Activated CD8-positive, alpha-beta memory T cell treated with anti-CD3 and anti-CD28 coated beads for 24 hours (primary cell): ENCODE measurements around the gene ZBED6.
"Not testable (repeated sequence)": the region's sequence is repeated elsewhere in the genome, so short reads cannot be mapped to it uniquely, and the experiment has no call there.

ENCODE experiments used
- DNase-seq: peaks from one replicate; pipeline ENCODE4 v3.0.0-alpha.2; 2020

ZBED6 gene, protein sequence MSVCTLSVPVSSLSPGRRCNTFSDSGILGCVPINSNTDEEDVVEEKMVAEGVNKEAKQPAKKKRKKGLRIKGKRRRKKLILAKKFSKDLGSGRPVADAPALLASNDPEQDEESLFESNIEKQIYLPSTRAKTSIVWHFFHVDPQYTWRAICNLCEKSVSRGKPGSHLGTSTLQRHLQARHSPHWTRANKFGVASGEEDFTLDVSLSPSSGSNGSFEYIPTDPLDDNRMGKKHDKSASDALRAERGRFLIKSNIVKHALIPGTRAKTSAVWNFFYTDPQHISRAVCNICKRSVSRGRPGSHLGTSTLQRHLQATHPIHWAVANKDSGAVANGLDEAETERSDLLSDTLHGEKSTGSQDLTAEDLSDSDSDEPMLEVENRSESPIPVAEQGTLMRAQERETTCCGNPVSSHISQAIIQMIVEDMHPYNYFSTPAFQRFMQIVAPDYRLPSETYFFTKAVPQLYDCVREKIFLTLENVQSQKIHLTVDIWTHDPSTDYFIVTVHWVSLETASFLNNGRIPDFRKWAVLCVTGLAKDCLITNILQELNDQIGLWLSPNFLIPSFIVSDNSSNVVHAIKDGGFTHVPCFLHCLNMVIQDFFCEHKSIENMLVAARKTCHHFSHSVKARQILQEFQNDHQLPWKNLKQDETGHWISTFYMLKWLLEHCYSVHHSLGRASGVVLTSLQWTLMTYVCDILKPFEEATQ (N-terminal part only)

DNA sequence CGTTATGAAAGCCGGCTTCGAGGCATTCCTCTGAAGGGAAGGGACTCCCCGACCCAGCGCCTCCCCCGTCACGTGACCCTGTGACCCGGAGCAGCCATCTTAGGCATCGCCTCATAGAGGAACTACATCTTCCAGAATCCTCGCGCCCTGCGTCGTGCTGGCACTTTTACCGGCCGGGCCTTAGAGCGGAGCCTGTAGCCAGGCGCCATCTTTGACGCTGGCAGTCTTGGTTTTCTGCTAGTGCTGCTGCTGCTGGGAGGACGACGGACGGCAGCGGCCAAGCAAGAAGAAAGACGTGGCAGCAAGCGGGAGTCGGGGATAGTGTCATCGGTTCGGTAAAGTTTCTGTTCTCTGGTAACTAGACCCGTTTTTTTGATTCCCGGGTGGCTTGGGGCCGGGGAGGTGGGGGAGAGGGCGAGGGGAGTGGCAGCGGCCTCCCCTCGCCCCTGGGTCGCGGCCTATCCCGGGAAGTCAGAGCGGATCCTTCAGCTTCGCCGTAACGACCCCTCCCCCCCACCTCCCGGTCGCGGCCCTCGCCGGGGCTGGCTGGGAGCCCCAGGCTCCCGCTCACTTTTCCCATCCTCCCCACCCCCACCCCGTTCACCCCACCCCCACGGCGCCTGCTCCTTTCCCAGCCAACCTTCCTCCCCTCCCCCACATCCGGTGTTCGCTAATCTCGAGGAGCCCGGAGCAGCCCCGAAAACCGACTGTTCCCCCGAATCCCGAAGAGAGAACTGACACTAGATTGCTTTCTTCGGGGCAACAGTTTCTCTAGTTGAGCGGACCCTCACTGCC lies at the start of gene ZBED6, which contains the start of gene ZC3H11A:
Gene ZBED6 (plus strand): TSS at position 183 of the 795 bp plus-strand sequence. CDS start 1,900 bp downstream, outside the sequence.
Gene ZC3H11A (plus strand): TSS at position 183 of the 795 bp plus-strand sequence. CDS start 21,448 bp downstream, outside the sequence.
- peak; percentile 96 for DNase-seq

DNA sequence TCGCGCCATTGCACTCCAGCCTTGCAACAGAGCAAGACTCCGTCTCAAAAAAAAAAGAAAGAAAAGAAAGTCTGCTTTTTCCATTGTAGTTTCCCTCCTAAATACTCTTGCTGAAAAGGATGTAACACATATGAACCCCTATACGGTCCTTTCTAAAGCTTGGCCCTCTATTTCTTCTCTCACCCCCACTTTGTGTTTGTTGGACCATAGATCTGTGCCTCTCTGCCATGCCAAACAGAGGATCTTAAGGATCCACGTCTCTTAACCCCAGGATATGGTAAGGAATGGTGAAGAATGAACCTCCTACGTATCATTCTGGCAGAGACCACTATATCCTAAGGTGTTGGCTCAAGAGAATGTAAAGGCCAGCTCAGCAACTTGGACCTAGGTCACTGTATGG lies 49.1 kb upstream of the ZBED6 start:
- no peak for DNase-seq

DNA sequence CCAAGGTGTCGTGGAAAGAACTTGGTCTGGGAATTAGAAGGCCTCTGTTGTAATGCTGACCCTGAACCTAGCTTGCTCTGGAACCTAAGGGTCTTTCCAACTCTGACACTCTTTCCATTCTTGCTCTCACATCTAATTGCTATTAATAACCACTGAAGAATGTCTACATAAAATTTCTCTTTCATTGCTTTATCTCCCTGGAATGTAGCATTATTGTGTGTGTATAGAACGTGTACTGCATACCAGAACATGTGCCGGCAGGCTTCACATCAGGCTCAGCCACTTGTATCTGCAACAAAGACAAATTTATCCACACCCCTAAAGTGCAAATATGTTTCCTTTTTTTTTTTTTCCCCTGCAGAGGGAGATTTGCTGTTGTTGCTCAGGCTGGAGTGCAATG lies 44.4 kb upstream of the ZBED6 start:
- no peak for DNase-seq

DNA sequence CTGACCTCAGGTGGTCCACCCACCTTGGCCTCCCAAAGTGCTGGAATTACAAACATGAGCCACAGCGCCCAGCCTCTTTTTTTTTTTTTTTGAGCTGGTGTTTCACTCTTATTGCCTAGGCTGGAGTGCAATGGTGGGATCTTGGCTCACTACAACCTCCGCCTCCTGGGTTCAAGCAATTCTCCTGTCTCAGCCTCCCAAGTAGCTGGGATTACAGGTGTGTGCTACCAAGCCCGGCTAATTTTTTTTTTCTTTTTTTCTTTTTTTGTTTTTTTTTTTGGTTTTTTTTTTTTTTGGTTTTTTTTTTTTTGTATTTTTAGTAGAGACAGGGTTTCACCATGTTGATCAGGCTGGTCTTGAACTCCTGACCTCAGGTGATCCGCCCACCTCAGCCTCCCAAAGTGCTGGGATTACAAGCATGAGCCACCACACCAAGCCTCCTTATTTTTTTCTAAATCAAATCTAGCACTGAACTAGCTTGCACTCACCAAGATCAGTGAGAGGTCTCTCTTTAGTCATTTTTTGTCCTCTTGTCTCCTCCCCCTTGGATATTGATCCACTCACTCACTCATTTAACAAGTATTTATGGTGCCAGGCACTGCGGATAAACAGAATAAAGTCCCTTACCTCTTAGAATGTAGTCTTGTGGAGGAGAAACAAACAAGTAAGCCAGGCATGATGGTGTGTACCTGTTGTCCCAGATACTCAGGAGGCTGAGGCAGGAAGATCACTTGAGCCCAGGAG lies 43.6 kb upstream of the ZBED6 start:
- not testable (repeated sequence) for DNase-seq

DNA sequence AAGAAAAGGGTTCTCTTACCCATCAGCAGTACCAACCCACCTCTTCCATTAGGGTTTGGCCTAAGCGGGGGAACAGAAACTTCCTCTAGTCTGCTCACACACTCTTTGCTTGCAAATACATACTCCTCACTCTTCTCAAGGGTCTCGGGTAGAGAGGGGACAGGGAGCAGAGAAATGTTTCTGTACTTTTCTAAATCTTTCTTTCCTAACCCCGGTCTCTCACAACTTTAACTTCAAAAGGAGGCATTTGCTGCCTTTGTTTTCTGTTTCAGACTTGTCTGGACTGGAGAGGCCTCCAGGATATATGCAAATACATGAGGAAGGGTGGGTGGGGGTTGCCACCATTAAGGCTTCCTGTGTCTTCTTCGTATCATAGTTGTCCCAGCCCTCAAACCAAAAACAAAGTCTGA lies 41.0 kb upstream of the ZBED6 start:
- DNase-seq, result no peak

DNA sequence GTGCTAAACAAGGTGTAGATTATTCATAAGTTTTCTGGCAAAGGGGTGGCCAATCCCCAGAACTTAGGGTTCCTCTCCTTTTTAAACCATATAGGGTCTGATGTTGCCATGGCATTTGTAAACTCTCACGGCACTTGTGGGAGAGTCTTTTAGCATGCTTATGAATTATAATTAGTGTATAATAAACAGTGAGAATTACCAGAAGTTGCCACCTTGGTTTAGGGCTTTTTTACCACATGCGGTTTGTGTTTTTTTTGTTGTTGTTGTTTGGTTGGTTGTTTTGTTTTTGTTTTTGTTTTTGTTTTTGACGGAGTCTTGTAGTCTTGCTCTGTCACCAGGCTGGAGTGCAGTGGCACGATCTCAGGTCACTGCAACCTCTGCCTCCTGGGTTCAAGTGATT lies 39.4 kb upstream of the ZBED6 start:
- no peak for DNase-seq

DNA sequence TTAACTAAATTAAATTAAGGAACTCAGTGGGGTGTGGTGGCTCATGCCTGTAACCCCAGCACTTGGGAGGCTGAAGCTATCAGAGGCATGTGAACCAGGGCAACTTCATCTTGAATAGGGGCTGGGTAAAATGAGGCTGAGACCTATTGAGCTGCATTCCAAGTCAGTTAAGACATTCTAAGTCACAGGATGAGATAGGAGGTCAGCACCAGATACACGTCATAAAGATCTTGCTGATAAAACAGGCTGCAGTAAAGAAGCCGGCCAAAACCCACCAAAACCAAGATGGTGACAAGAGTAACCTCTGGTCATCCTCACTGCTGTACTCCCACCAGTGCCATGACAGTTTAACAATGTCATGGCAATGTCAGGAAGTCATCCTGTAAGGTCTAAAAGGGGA lies 36.7 kb upstream of the ZBED6 start:
- DNase-seq, result not testable (repeated sequence)

DNA sequence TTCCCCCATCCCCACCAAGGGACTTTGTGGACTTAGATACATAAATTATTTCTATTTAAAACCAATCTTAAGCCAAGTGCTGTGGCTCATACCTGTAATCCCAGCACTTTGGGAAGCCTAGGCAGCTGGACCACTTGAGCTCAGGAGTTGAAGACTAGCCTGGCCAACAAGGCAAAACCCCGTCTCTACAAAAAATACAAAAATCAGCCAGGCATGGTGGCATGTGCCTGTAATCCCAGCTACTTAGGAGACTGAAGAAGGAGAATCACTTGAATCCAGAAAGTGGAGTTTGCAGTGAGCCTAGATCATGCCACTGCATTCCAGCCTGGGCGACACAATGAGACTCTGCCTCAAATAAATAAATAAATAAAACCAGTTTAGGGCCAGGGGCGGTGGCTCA lies 34.9 kb upstream of the ZBED6 start:
- no peak for DNase-seq

DNA sequence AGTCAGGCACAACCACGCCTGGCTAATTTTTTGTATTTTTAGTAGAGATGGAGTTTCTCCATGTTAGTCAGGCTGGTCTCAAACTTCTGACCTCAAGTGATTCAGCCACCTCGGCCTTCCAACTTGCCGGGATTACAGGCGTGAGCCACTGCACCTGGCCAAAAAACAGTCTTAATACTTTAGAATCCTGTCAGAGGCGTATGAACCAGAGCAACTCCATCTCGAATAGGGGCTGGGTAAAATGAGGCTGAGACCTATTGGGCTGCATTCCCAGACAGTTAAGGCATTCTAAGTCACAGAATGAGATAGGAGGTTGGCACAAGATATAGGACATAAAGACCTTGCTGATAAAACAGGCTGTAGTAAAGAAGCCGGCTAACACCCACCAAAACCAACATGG lies 33.5 kb upstream of the ZBED6 start:
- not testable (repeated sequence) for DNase-seq

DNA sequence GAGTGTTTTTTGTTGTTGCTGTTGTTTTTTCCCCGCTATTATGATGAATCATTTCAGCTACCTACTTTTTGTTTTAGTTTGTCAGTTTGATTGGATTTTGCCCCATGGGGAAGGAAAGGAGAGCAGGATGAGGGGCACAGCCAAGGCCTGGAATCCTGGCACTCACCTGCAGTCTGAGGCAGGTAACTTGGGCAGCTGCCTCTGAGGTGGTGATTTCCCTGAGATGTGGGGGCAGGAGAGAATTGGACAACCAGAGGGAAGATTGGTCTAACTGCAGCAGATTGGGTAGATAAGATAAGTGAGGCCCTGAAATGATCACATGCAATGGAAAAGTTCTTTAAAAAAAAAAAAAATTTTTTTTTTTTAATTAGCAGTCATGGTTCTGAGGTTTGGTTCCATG lies 31.9 kb upstream of the ZBED6 start:
- DNase-seq, result no peak

DNA sequence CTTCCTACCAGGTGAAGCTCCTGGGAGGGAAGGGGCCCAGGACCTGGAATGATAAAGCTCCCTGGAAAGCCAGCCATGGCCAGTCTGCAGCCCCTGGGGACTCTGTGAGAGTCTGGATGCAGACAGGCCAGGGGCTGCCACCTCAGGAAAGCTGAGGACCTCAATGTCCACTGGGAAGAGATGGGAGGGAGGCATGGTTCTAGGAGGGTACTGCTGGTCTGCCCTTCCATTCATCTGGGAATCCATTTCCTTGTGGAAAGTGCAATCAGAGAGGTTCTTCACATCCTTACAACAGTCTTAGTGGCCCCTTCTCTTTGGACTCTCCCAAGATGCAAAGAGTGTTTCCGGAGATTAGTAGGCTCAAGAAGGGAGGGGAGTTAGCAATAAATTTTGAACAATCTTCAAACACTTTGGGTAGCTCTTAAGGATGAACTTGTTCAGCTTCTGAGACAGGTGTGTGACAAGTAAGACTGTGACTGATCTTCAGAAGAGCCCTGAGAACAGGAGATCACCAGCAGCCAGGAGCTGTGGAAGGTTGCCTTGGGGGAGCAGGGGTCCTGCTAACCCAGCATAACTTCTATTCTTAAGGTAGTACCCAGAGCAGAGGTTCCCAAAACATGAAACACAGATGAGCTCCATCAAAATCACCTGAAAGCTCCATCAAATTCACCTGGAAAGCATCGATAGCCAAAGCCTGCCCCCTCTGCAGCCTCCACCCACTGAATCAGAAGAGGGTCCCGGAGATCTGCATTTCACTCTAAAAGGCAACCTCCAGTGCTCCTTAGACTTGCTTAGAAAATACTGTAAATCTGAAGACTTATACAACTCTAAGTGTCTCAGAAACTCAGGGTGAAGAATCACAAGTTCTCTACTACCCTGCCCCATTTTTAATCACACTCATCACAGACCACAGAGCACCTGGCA lies 31.1 kb upstream of the ZBED6 start:
- peak; percentile 68 for DNase-seq

DNA sequence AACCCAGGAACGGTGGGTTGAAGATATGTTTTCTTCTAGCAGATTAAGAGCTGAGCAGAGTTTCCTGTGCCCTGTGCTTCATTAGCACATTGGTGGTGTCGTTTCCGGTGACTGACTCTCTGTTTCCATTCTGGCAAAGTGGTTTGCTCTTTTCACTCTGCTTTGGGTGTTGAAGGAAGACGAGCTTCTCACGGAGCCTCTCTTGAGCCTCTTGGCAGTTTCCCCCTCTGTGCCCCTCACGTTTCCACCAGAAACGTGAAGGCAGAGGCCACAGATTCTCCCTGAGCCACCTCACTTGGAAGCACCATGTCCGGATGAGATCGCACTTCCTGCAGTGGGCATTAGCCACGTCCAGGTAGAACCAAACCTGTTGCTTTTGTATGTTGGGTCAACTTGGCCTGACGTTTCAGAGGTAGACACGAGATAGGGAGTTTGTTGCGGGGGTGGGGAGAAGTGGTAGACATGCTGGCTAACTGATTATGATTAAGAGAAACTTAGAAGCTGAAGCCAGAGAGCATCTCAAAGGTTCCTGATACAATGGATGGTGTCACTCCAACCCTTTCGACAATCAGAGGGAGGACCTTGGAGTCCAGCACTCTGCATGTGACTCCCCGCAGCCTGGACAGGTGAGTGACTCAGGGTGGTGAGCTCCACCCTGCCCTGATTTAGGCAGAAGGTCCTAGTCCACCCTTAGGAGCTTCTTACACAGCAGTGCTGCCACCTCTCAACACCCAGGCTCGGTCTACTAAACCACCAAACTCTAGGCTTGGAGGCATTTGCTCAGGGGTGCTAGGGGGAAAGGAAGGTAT lies 30.2 kb upstream of the ZBED6 start, which contains the start of gene LAX1:
Gene LAX1 (plus strand): TSS at position 155 of the 809 bp plus-strand sequence. CDS start 383 bp downstream, at position 538.
- DNase-seq, result peak; percentile 90

DNA sequence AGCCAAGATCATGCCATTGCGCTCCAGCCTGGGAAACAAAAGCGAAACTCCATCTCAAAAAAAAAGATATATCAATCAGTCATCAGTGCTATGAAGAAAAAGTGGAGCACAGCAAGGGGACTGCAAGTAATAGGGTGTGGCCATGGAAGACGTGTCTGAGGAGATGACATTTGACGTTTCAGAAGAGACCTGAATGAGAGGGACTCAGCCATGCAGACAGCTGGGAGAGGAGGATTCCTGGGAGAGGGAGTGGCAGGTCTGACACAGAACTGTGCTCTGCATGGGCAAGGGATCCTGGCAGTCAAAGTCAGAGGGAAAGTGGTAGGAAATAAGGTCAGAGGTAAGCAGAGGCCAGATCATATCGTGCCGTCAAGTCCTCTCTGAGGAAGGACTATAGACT lies 27.2 kb upstream of the ZBED6 start:
- DNase-seq, result no peak

DNA sequence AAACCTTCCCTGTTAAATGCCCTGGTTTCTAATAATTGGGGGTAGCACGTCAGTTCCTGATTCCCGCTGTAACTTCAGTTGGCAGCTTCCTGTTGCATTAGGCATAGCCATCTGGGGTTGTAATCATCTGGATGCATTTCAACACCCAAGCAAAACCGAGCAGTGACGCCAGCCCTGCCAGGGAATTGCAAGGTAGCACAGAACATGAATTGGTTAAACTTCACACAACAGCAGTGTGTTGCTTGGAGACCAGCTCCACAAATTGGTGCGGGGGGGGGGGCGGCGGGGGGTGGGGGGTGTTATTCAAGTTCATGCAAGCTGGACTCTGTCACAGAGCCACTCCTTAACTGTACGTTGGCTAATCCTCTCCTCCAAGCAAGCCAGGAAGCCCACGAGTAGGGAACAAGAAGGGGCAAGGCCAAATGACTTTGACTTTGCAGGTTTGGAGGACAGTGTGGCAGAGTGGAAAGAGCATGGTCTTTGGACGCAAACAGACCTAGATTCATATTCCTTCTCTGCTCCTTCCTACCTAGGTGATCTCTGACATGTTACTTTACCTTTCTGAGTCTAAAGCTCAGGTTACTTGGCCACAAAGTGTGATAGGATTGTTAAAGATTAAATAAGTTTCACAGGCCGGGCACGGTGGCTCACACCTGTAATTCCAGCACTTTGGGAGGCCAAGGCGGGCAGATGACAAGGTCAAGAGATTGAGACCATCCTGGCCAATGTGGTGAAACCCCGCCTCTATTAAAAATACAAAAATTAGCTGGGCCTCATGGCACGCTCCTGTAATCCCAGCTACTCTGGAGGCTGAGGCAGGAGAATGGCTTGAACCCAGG lies 25.7 kb upstream of the ZBED6 start:
- no peak for DNase-seq

DNA sequence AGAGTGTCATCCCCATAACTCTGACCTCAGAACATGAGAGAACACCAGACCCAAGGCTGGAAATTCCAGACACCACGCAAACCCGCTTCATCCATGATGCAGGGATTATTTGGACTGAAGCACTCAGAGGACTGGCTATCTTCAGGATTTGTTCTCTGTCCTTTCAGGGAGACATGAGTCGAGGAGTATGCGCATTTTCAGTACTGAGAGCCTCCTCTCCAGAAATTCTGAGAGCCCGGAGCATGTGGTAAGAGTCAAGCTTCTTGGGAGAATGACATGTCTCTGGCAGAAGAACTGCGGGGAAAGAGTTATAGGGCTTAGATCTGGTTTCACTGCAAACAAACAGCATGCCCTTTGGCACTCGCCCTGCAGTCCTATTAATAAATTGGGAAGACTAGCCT lies 23.5 kb upstream of the ZBED6 start:
- DNase-seq, result no peak

DNA sequence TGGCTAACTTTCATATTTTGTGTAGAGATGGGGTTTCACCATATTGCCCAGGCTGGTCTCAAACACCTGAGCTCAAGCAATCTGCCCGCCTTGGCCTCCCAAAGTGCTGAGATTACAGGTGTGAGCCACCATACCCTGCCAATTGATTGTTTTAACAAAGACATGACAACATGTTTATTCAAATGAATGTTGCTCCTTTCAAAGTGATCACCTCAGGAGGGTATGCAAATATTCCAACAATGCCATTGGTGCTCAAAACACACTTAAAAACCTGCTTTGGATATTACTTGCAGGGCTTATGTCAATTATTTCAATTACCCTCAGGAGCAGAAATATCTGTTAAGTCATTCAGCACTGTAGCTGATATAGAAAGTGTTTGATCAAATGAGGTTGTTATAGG lies 22.6 kb upstream of the ZBED6 start:
- no peak for DNase-seq

DNA sequence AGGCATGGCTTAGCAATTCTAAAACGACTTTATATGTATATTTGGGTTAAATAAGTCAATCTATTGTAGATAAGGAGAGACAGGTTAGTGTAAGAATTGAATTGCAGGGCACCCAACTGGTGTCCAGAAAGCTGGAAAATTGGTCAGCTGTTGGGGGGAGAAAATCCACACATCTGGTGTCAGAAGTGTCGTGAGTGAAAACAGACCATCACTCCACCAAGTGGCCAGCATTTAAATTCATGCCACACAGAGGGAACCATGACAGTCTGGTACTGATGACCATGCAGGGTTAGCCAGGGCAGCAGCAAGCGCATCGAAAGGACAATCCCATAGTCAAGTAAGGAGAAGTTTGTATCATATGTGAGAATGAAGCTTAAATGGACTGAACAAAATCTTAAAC lies 18.8 kb upstream of the ZBED6 start:
- DNase-seq, result no peak

DNA sequence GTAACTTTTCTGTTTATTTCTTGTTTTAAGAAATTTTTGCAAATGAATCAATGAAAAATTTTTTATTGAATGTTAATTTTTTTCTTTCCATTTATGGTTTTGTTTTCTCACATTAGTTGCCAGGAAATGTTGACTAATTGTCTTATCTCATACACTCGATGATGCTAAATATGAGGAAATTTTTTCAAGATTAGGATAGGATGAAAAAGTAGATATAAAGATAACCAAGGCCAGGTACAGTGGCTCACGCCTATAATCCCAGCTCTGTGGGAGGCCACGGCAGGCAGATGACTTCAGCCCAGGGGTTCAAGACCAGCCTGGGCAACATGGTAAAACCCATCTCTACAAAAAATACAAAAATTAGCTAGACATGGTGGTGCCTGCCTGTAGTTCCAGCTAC lies 17.8 kb upstream of the ZBED6 start:
- no peak for DNase-seq

DNA sequence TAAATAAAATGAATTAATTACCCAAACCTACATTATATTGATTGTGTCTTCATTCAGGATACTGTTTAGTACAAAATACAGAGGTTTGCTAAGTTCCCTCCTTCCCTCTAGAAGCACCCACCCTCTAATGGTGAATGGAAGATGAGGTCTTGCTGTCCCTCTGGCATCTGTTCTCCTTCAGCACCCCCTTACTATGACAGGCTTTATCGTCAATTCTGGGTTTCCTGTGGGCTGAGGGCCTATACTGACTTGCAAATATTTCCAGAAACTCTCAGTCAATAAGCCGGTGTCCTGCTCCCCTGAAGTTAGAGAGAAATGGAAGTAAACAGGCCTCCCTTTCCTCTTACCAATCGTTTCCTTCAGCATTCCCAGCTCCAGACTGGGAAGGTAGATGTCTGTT lies 17.3 kb upstream of the ZBED6 start:
- DNase-seq, result no peak

DNA sequence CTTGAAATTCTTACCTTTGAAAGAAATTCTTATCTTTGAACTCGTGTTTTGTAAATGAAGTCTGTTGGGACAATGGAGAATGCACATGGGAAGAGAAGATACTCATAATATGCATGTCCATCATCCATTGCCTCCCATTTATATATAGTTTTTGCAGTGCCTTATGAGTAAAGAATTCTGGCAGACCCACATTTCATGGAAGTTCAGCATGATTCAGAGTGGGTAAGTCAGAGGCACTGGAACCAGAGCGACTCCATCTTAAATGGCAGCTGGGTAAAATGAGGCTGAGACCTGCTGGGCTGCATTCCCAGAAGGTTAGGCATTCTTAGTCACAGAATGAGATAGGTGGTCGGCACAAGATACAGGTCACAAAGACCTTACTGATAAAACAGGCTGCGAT lies 16.6 kb upstream of the ZBED6 start:
- no peak for DNase-seq
